Activated CD8-positive, alpha-beta memory T cell treated with anti-CD3 and anti-CD28 coated beads for 36 hours (primary cell): ENCODE data around the gene RAB11A. TPM values are rescaled to one million over a fixed set of nuclear protein-coding genes. Genes with fewer than 3 reads are reported as not detected.

Source experiments
- CTCF ChIA-PET: fragments of 350-600 bp; sonication (Branson Sonifier 250); formaldehyde crosslinking; loops from one replicate; lab custom pipeline; 2021; ENCODE audit warnings: antibody characterized with exemption; lab: Charles Lee
- POLR2A ChIA-PET: fragments of 350-600 bp; sonication (Branson Sonifier 250); formaldehyde crosslinking; loops from one replicate; lab custom pipeline; 2021; ENCODE audit warnings: antibody characterized with exemption; lab: Charles Lee
- total RNA-seq, 2 experiments: library from RNA; stranded (reverse); gene quantifications; one replicate each; pipeline ENCODE4 v1.2.3, GENCODE V29; 2021

Gene RAB11A
- total RNA-seq, 2 experiments from 2014 or later, result 139 to 143 TPM

DNA sequence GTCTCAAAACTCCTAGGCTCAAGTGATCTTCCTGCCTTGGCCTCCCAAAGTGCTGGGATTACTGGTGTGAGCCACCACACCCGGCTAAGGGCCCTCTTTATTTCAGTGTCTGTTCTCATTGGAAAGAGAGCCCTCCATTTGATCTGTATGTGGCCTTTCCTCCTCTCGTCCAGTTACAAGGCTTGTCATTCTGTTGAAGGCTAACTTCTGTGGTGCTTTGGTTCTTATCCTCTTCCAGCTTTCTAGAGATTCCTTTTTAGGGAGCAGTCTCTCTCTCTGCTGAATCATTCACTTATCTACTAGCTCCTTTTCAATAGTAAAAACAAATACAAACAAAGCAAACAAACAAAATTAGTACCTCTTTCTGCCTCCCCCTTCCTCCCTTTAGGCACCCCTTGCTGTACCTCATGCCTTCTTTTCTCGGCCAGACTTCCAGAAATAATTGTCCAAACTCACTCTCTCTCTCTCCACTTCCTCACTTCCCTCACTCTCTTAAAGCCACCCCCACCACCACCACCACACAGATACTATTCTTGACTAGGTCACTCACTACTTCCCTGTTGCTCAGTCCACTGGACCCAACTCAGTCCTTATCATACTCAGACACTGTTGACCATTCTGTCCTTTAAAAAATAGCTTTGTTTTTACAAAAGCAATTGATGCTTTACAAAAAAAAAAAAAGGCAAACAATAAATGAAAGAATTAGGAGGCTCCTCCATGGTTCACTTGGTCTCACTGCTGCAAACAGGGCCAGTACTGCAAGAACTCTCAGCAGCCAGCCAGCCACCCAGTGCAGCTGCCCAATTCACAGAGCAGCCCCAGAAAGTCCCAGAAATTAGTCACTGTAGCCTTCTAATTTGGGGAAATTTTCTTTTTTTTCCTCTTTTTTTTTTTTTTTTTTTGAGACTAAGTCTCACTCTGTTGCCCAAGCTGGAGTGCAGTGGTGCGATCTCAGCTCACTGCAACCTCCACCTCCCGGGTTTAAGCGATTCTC, 31.7 kb upstream of the RAB11A start:
- ChIA-PET CTCF (interaction anchor here (1.0 to 1.2 kb wide), 2 partner anchors 11 to 17 kb away, joined by 3 to 4 read pairs; no protein-coding TSS in a partner anchor), POLR2A (no interaction called here)

DNA sequence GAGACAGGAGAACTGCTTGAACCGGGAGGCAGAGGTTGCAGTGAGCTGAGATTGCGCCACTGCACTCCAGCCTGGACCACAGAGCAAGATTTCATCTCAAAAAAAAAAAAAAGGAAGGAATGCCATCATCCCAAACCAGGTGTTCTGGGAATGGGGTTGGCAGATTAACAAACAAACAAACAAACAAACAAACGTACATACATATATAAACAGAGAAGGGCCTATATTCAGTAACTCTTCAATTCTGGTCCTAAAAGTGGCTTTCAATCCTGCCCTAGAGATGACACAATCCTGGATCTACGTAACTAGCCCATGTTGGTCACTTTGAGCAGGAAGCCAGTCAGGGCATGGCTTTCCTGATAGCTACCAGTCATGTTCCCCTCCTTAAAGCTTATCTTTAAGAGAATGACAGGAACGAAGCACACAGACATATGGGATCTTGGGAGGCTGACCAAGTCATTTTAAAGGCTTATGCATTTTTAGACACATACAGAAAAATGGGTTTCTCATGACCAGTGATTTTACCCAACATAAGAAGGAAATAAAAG, 29.9 kb upstream of the RAB11A start:
- POLR2A ChIA-PET, result no interaction called here
- CTCF ChIA-PET, result no interaction called here

DNA sequence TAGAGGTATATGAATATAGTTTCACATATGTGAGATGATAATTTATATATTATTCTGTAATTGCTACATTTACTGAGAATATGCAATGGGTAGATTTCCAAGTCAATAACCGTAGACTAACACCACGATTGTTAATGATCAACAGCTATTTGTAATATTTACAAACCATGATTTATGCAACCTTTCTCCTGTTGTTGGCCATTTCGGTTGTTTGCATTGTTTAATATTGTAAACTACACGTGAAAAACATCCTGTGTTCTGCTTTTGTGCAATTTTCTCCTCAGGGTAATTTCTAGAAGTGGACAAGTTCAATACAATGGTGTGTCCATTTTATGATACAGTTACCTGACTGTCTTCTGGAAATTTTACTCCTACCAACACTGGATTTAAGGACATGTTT, 29.3 kb upstream of the RAB11A start:
- ChIA-PET CTCF (no interaction called here), POLR2A (no interaction called here)

DNA sequence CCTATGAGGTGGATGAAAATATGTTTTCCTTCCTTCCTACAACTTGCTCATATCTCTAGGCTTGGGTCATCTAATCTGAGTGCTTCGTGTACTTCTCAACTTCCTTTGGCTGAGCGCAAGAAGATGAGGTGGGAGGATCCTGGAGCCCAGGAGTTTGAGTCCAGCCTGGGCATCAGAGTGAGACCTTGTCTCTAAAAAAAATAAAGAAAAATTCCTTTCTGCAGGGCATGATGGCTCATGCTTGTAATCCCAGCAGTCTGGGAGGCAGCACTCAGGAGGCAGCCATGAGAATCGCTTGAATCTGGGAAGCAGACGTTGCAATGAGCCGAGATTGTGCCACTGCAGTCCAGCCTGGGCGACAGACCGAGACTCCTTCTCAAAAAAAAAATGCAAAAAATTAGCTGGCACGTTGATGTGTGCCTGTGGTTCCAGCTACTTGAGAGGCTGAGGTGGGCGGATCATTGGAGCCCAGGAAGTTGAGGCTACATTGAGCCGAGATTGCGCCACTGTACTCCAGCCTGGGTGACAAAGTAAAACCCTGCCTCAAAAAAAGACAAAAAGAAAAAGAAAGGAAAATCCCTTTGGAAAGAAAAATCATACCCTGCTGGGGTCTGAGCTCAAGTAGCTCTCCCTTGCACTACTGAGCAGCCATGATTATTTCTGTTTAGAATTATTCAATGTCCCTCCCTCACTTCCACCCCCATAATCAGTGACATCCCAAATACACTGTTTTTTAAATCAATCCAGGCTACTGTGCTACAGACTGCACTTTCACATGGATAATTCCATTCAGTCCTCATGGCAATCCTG, 28.0 kb upstream of the RAB11A start:
- POLR2A ChIA-PET, result no interaction called here

GRCh38 chr15:65845826-65846519, 23.3 kb upstream of the RAB11A start:
- ChIA-PET CTCF (no interaction called here), POLR2A (no interaction called here)

More for the DNA sequence above, 28.0 kb upstream of the RAB11A start:
- CTCF ChIA-PET, result interaction anchor here (1.4 kb wide), 1 partner anchor 15 kb away, joined by 3 read pairs; no protein-coding TSS in a partner anchor

DNA sequence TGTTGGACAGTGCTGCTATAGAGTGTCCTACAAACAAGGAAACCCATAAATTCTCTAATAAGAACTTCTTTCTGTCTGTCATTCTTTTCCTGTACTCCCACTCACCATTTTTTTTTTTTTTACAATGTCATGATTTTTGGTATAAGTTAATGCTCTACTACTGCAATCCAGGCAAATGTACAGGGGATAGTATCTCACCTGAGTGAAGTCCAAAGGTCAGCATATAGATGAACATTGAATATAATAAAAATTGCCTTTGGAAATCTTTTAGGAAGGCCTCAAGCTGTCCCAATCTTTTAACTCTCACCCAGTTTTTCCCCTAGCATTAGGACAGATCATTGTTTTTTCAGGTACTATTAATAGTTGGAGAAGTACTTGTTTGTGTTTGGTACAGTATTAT, 21.3 kb upstream of the RAB11A start:
- CTCF ChIA-PET, result no interaction called here
- POLR2A ChIA-PET, result no interaction called here

DNA sequence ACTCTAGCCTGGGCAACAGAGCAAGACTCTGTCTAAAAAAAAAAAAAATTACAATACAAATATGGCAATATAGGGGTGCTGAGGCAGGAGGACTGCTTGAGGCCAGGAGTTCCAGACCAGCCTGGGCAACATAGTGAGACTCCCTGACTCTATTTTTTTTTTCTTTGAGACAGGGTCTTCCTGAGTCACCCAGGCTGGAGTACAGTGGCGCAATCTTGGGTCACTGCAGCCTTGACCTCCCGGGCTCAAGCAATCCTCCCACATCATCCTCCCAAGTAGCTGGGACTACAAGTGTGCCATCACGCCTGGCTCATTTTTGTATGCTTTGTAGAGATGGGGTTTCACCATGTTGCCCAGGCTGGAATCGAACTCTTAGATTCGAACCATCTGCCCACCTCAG, 17.3 kb upstream of the RAB11A start:
- ChIA-PET CTCF (interaction anchor here (0.6 kb wide), 1 partner anchor 15 kb away, joined by 3 read pairs; no protein-coding TSS in a partner anchor), POLR2A (no interaction called here)

- CTCF ChIA-PET, result interaction anchor here (0.6 to 2.9 kb wide), 13 partner anchors 9 to 482 kb away, joined by 3 to 15 read pairs (median 4); partner anchors contain the start of gene RAB11A
- POLR2A ChIA-PET, result interaction anchor here (1.6 kb wide), 1 partner anchor 12 kb away, joined by 6 read pairs; the partner anchor contains the start of gene RAB11A
Measured at GRCh38 chr15:65856821-65857455, 12.4 kb upstream of the RAB11A start.

GRCh38 chr15:65857718-65858402, 11.4 kb upstream of the RAB11A start:
- ChIA-PET POLR2A (interaction anchor here (1.6 kb wide), 1 partner anchor 11 kb away, joined by 6 read pairs; the partner anchor contains the start of gene RAB11A), CTCF (interaction anchor here (0.7 to 2.9 kb wide), 8 partner anchors 8 to 704 kb away, joined by 3 to 15 read pairs (median 4); partner anchors contain the start of gene RAB11A)

GRCh38 chr15:65862682-65863081, 6.6 kb upstream of the RAB11A start:
- ChIA-PET CTCF (interaction anchor here (0.6 to 1.4 kb wide), 10 partner anchors 15 to 251 kb away, joined by 3 to 7 read pairs (median 3); partner anchors contain the start of gene INTS14), POLR2A (no interaction called here)

GRCh38 chr15:65863106-65863505, 6.2 kb upstream of the RAB11A start:
- POLR2A ChIA-PET, result no interaction called here
- CTCF ChIA-PET, result interaction anchor here (0.6 to 1.4 kb wide), 8 partner anchors 14 to 252 kb away, joined by 3 to 7 read pairs (median 3); partner anchors contain the start of gene INTS14

GRCh38 chr15:65867244-65867643, 2.0 kb upstream of the RAB11A start:
- CTCF ChIA-PET, result interaction anchor here (0.6 to 1.2 kb wide), 3 partner anchors 10 to 15 kb away, joined by 3 to 7 read pairs (median 4); no protein-coding TSS in a partner anchor

GRCh38 chr15:65867933-65868332, 1.4 kb upstream of the RAB11A start:
- ChIA-PET CTCF (interaction anchor here (0.5 to 3.2 kb wide), 2 partner anchors 11 to 233 kb away, joined by 3 to 14 read pairs; no protein-coding TSS in a partner anchor), POLR2A (interaction anchor here (1.0 to 1.9 kb wide), 2 partner anchors 237 to 257 kb away, joined by 4 to 5 read pairs; partner anchors contain the start of gene INTS14)

More at GRCh38 chr15:65867244-65867643, 2.0 kb upstream of the RAB11A start:
- POLR2A ChIA-PET, result no interaction called here

DNA sequence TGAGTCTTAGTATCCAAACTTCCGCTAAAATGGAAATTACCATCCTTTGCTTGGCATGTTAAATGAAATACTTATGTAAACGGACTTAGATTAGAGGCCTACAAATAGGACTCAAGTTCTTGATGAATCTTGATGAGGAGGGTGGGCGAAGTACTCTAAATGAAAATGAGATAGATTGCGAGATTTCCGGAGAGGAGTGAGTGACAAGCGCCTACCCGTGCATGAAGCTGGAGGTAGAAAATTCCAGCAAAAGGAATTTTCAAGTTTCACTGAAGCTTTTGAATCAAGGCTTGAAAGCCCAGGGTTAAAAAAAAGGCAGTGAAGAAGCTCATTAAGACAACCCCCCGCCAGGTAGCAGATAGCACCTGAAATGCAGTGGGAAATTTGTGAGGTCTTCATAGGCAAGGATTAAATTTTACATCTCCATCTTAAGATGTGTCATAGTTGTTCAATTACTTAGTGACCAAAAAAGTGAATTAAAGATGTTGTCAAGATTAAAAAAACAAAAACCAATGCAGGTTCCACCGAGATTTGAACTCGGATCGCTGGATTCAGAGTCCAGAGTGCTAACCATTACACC, 655 bp upstream of the RAB11A start:
- POLR2A ChIA-PET, result interaction anchor here (1.0 to 1.9 kb wide), 5 partner anchors 11 to 257 kb away, joined by 4 to 9 read pairs (median 5); partner anchors contain the start of genes DENND4A and INTS14
- CTCF ChIA-PET, result interaction anchor here (0.7 to 3.2 kb wide), 9 partner anchors 9 to 74 kb away, joined by 3 to 14 read pairs (median 3); no protein-coding TSS in a partner anchor

GRCh38 chr15:65869954-65870871, 922 bp downstream of the RAB11A start:
- ChIA-PET CTCF (interaction anchor here (0.7 to 3.2 kb wide), 4 partner anchors 12 to 221 kb away, joined by 3 to 14 read pairs (median 5); no protein-coding TSS in a partner anchor), POLR2A (interaction anchor here (0.5 to 1.9 kb wide), 4 partner anchors 18 to 259 kb away, joined by 3 to 9 read pairs (median 4); partner anchors contain the start of genes DENND4A and INTS14)
